ENCODE results near the gene DSCAML1.

DNA sequence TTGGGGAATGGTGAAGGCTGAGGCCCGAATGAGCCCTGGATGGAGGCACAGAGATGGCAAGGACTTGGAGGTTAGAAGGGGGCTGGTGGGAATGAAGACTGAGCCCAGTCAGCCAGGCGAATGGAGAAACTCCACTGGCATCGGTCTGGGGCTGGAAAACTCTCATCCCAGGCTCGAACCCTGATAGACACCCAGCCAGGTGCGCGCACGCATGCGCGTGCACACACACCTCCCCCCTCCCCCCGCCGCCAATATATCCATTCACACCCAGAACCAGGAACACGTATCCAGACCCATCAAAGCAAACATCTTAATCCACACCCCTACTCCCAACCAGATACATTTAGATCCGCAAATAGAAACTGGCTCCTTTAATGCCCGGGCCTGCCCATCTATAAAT, 330.1 kb downstream of the DSCAML1 start:
- TF ChIP-seq CTCF (IDR thresholded peaks at IDR 0.05) (no peak), EP300 (IDR thresholded peaks at IDR 0.05) (no peak), POLR2A (IDR thresholded peaks at IDR 0.05) (no peak), POLR2AphosphoS5 (IDR thresholded peaks at IDR 0.05) (no peak)
